Measurements from ENCODE around the gene SYDE1.

The SYDE1 gene

DNA sequence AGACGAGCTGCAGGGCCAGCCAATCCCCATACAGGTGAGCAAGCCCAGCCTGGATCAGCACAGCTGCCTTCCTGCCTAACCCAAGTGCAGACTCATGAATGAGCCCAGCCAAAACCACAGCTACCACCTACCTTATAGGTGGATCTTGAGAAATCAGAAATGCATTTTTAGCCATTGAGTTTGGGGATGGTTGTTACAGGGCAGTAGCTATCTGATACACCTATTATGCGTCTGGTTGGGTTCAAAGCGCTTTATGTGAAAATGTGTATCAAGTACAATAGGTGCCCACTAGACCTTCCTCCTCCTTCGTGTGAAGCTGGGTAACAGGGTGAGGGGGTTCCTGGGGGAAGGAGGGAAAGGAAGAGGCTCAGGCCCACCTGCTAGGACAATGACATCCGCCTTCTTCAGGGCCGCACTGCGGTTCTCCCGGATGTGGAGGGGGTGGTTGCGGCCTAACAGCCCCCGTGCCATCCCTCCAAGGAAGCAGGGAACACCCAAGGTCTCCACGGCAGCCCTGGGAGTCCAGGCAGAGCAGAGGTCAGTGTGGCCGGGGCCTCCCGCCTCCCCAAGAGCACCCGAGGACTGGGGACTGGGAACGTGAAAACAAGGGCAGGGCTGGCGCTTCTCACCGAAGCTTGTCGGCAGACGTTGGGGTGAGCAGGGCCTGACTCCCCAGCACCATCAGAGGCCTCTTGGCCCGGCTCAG, 11.7 kb downstream of the SYDE1 start:
- ChIA-PET CTCF (interaction anchor here (0.6 to 1.4 kb wide), 2 partner anchors 257 to 857 kb away, joined by 3 to 4 read pairs; no protein-coding TSS in a partner anchor), POLR2A (no interaction called here)
- H3K27ac ChIP-seq (ENCODE audit: insufficient read depth in 1 of 2, low read depth in 1 of 2, low read length in 2 of 2, poor library complexity in 1 of 2, severe bottlenecking in 2 of 2): no peak overlapping the region
- WGBS (ENCODE audit: insufficient coverage): 100% methylated on average over 9 of the region's 20 CpGs
- peaks cover 0 to 29% (median 15%) of the 10 kb centered on the region in 4 experiments for H3K4me1 ChIP-seq (ENCODE audit: control extremely low read depth in 1 of 4, control insufficient read depth in 4 of 4, insufficient read depth in 4 of 4, low read length in 3 of 4)
- no peak for DNase-seq
- no peak overlapping the region for H3K4me3 ChIP-seq (ENCODE audit: control insufficient read depth in 1 of 7, extremely low read depth in 1 of 7, insufficient read depth in 4 of 7, low read depth in 2 of 7, low read length in 6 of 7)
- H3K36me3 ChIP-seq (ENCODE audit: control insufficient read depth in 4 of 4, insufficient read depth in 4 of 4, low read length in 3 of 4): peaks cover 6 to 79% (median 61%) of the 10 kb centered on the region in 4 experiments
- no peaks in the 10 kb centered on the region for H3K27me3 ChIP-seq (replicated peaks in 2 of 5; ENCODE audit: control insufficient read depth in 4 of 5, insufficient read depth in 5 of 5, low read length in 4 of 5)
- H3K9me3 ChIP-seq (ENCODE audit: control extremely low read depth in 1 of 5, control insufficient read depth in 4 of 5, insufficient read depth in 2 of 5, low read depth in 1 of 5, low read length in 4 of 5): no peaks in the 10 kb centered on the region

DNA sequence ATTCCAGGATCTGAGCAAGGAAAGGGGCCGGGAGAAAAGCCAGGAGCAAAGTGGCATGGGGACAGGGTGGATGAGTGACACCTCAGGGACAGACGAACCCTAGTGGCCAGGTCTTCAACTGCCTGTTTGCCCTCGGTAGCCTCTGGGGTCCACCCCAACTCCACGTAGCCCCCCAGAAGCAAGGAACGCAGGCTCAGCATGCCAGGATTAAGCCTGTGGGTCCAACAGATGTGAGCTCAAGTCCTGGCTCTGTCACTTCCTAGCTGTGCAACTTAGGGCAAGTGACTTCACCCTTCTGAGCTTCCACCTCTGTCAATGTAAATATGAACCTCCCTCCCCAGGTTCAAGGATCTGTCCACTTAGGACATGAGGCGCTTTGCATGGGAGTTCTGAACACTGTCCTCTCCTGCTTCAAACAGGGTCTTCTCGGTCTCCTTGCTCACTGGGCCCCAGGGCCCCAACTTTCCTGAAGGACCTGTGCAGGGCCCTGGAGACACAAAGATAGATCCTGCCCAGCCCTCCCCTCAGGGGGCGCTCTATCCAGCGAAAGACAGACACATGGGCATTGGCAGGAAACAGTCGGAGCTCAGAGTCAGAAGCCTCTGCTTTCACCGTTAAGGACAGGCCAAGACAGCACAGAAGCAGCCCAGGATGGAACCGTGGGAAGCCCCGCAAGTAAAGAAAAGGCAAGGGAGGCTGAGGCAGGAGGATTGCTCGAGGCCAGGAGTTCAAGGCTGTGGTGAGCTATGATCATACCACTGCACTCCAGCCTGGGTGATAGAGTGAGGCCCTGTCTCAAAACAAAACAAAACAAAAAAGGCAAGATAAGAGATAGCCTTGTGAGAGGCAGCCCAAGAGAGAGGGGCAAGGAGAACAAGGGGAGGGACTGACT, 13.2 kb downstream of the SYDE1 start:
- Histone ChIP-seq H3K9me3 (ENCODE audit: control extremely low read depth in 1 of 5, control insufficient read depth in 4 of 5, insufficient read depth in 2 of 5, low read depth in 1 of 5, low read length in 4 of 5) (no peaks in the 10 kb centered on the region), H3K27ac (ENCODE audit: insufficient read depth in 1 of 2, low read depth in 1 of 2, low read length in 2 of 2, poor library complexity in 1 of 2, severe bottlenecking in 2 of 2) (no peak overlapping the region), H3K4me3 (ENCODE audit: control insufficient read depth in 1 of 7, extremely low read depth in 1 of 7, insufficient read depth in 4 of 7, low read depth in 2 of 7, low read length in 6 of 7) (no peak overlapping the region), H3K27me3 (replicated peaks in 2 of 5; ENCODE audit: control insufficient read depth in 4 of 5, insufficient read depth in 5 of 5, low read length in 4 of 5) (no peaks in the 10 kb centered on the region), H3K36me3 (ENCODE audit: control insufficient read depth in 4 of 4, insufficient read depth in 4 of 4, low read length in 3 of 4) (peaks cover 6 to 70% (median 53%) of the 10 kb centered on the region in 4 experiments), H3K4me1 (ENCODE audit: control extremely low read depth in 1 of 4, control insufficient read depth in 4 of 4, insufficient read depth in 4 of 4, low read length in 3 of 4) (peaks cover 0 to 39% (median 24%) of the 10 kb centered on the region in 4 experiments)
- POLR2A ChIA-PET: no interaction called here
- CTCF ChIA-PET: no interaction called here
- over 99% methylated on average over 13 of the region's 14 CpGs for WGBS (ENCODE audit: insufficient coverage)
- no peak for DNase-seq

DNA sequence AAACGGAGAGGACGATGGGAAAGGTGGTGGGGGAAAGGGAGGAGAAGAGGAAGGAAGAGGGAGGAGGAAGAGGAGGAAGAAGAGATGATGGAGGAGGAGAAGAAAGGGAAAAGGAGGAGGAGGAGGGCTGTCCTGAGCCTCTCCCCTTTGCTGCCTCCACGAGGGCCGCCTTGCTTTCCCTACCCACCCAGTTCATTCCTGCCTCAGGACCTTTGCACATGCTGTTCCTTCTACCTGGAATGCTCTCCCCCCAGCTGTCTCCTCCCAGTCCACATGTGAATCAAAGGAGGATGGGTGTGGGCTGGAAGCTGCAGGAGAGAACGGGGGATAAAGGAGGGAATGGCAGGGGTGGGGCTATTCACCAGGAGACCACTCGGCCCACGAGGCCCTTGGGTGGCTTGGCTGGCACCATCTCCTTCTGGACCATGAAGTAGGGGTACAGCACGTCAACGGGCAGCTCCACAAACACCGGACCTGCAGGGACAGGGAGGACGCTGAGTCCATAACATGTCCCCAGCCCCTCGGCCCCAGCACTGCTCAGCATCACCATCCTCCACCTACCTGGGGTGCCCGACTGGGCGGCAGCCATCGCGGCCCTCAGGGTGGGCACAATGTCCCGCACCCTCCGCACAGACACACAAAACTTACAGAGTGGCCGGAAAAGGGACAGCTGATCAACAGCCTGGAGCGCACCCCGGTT, 15.3 kb downstream of the SYDE1 start:
- Histone ChIP-seq H3K4me3 (ENCODE audit: control insufficient read depth in 1 of 7, extremely low read depth in 1 of 7, insufficient read depth in 4 of 7, low read depth in 2 of 7, low read length in 6 of 7) (no peak overlapping the region), H3K27ac (ENCODE audit: insufficient read depth in 1 of 2, low read depth in 1 of 2, low read length in 2 of 2, poor library complexity in 1 of 2, severe bottlenecking in 2 of 2) (no peak overlapping the region), H3K27me3 (replicated peaks in 2 of 5; ENCODE audit: control insufficient read depth in 4 of 5, insufficient read depth in 5 of 5, low read length in 4 of 5) (no peaks in the 10 kb centered on the region), H3K4me1 (ENCODE audit: control extremely low read depth in 1 of 4, control insufficient read depth in 4 of 4, insufficient read depth in 4 of 4, low read length in 3 of 4) (peaks cover 0 to 24% (median 19%) of the 10 kb centered on the region in 4 experiments), H3K36me3 (ENCODE audit: control insufficient read depth in 4 of 4, insufficient read depth in 4 of 4, low read length in 3 of 4) (peaks cover 6 to 50% (median 40%) of the 10 kb centered on the region in 4 experiments), H3K9me3 (ENCODE audit: control extremely low read depth in 1 of 5, control insufficient read depth in 4 of 5, insufficient read depth in 2 of 5, low read depth in 1 of 5, low read length in 4 of 5) (no peaks in the 10 kb centered on the region)
- ChIA-PET CTCF (no interaction called here), POLR2A (no interaction called here)
- WGBS (ENCODE audit: insufficient coverage): 94% methylated on average over 17 of the region's 21 CpGs
- DNase-seq: no peak

DNA sequence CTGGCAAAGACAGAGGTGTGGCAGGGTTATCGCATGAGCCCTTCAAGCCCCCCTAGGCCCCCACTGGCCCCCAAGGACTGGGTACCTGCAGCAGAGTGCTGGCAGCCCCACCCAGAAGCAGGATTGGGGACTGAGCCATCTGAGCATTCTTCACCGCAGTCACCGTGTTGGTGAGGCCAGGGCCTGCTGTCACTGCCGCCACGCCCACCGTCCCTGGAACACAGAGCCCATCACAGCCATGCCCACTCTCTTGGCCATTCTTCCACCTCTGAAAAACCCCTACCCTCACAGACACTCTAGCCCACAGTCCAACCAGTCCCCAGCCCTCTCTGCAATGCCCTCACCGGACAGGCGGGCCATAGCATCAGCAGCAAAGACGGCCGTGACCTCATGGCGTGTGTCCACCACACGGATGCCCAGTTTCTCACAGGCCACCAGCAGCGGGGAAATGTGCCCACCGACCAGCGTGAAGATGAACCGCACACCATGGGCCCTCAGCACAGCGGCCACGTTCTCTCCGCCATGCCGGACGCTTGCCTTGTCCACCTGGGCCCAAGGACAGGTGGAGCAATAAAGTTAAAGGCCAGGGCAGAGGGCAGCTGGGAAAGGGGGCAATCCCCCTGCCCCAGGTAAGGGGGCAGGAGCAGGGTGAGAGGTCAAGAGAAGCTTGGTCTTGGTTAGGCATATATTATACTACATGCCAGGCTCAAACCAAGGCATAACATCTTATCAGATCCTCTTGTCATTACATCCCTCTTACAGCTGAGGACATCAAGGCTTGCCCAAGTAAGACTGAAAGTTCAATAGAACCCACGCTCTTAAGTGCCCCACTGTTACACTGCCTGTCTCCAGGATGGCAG, 16.1 kb downstream of the SYDE1 start:
- DNase-seq: no peak
- WGBS (ENCODE audit: insufficient coverage): 97% methylated on average over 22 of the region's 22 CpGs
- no peak overlapping the region for H3K27ac ChIP-seq (ENCODE audit: insufficient read depth in 1 of 2, low read depth in 1 of 2, low read length in 2 of 2, poor library complexity in 1 of 2, severe bottlenecking in 2 of 2)
- H3K36me3 ChIP-seq (ENCODE audit: control insufficient read depth in 4 of 4, insufficient read depth in 4 of 4, low read length in 3 of 4): peaks cover 3 to 42% (median 33%) of the 10 kb centered on the region in 4 experiments
- POLR2A ChIA-PET: no interaction called here
- CTCF ChIA-PET: interaction anchor here (1.2 kb wide), 1 partner anchor 10 kb away, joined by 3 read pairs; no protein-coding TSS in a partner anchor
- H3K9me3 ChIP-seq (ENCODE audit: control extremely low read depth in 1 of 5, control insufficient read depth in 4 of 5, insufficient read depth in 2 of 5, low read depth in 1 of 5, low read length in 4 of 5): no peaks in the 10 kb centered on the region
- peaks cover 0 to 23% (median 18%) of the 10 kb centered on the region in 4 experiments for H3K4me1 ChIP-seq (ENCODE audit: control extremely low read depth in 1 of 4, control insufficient read depth in 4 of 4, insufficient read depth in 4 of 4, low read length in 3 of 4)
- peak overlapping the region in 2 of 7 experiments; percentile 83 to 91 for H3K4me3 ChIP-seq (ENCODE audit: control insufficient read depth in 1 of 7, extremely low read depth in 1 of 7, insufficient read depth in 4 of 7, low read depth in 2 of 7, low read length in 6 of 7)
- H3K27me3 ChIP-seq (replicated peaks in 2 of 5; ENCODE audit: control insufficient read depth in 4 of 5, insufficient read depth in 5 of 5, low read length in 4 of 5): no peaks in the 10 kb centered on the region

DNA sequence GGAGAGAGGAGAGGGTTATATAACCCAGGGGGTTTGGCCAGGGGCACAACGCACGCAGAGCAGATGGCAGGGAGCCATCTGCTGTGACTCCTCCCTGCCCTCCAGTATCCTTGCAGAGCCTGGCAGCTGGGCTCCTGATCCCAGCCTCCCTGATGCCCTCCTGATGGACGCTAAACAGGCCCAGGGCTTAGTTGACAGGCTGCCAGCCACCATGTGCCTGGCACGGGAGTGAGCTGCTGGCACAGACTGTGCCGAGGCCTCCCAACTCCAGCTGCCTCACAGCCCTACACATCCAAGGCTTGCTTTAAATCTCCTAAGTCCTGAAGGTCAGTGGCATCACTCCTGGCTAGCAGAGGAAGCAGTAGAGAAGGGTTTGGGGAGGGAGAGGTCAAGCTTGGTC, 16.7 kb downstream of the SYDE1 start:
- ChIA-PET CTCF (interaction anchor here (0.6 to 1.5 kb wide), 4 partner anchors 9 to 135 kb away, joined by 3 to 5 read pairs (median 4); no protein-coding TSS in a partner anchor), POLR2A (no interaction called here)
- Histone ChIP-seq H3K27me3 (replicated peaks in 2 of 5; ENCODE audit: control insufficient read depth in 4 of 5, insufficient read depth in 5 of 5, low read length in 4 of 5) (no peaks in the 10 kb centered on the region), H3K36me3 (ENCODE audit: control insufficient read depth in 4 of 4, insufficient read depth in 4 of 4, low read length in 3 of 4) (peaks cover 3 to 36% (median 26%) of the 10 kb centered on the region in 4 experiments), H3K27ac (ENCODE audit: insufficient read depth in 1 of 2, low read depth in 1 of 2, low read length in 2 of 2, poor library complexity in 1 of 2, severe bottlenecking in 2 of 2) (peak overlapping the region in 1 of 2 experiments; percentile 88), H3K4me1 (ENCODE audit: control extremely low read depth in 1 of 4, control insufficient read depth in 4 of 4, insufficient read depth in 4 of 4, low read length in 3 of 4) (peaks cover 0 to 23% (median 18%) of the 10 kb centered on the region in 4 experiments), H3K9me3 (ENCODE audit: control extremely low read depth in 1 of 5, control insufficient read depth in 4 of 5, insufficient read depth in 2 of 5, low read depth in 1 of 5, low read length in 4 of 5) (no peaks in the 10 kb centered on the region), H3K4me3 (ENCODE audit: control insufficient read depth in 1 of 7, extremely low read depth in 1 of 7, insufficient read depth in 4 of 7, low read depth in 2 of 7, low read length in 6 of 7) (peak overlapping the region in 5 of 7 experiments; percentile 30 to 93 (median 91))
- no peak for DNase-seq
- 54% methylated on average over 4 of the region's 5 CpGs for WGBS (ENCODE audit: insufficient coverage)

DNA sequence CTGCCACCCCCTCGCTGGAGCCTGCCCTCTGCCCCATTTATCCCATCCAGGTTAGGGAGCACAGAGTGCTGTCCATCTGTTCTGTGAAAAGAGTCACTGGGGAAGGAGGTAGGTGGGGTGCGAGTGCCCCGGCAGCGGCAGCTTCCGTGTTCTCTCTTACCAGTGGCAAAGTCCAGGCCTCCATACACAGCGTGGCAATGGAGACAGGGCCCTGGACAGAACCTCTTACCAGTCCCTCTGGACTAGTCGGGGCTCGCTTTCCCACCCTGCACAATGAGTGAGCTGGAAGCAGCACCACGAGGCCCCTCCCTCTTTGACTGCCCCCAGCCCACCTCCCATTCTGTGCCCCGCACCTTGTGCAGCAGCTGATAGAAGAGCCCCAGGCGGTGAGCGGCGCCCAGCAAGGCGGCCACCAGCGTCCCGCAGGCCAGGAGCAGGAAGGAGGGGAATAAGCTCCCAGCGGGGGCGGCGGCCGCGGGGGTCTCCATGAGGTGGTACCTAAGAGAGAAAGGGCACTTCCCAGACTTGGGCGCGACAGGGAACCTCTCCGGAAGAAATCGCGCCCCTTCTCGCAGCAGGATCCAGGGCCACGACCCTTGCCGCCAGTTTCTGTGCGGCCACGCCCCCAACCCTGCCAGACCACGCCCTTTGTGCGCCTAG, 17.5 kb downstream of the SYDE1 start:
- CTCF ChIA-PET: interaction anchor here (0.6 to 1.5 kb wide), 5 partner anchors 8 to 135 kb away, joined by 3 to 5 read pairs (median 3); no protein-coding TSS in a partner anchor
- Histone ChIP-seq H3K9me3 (ENCODE audit: control extremely low read depth in 1 of 5, control insufficient read depth in 4 of 5, insufficient read depth in 2 of 5, low read depth in 1 of 5, low read length in 4 of 5) (no peaks in the 10 kb centered on the region), H3K4me3 (ENCODE audit: control insufficient read depth in 1 of 7, extremely low read depth in 1 of 7, insufficient read depth in 4 of 7, low read depth in 2 of 7, low read length in 6 of 7) (peak overlapping the region; percentile 49 to 93 (median 83)), H3K4me1 (ENCODE audit: control extremely low read depth in 1 of 4, control insufficient read depth in 4 of 4, insufficient read depth in 4 of 4, low read length in 3 of 4) (peaks cover 0 to 23% (median 18%) of the 10 kb centered on the region in 4 experiments), H3K27me3 (replicated peaks in 2 of 5; ENCODE audit: control insufficient read depth in 4 of 5, insufficient read depth in 5 of 5, low read length in 4 of 5) (no peaks in the 10 kb centered on the region), H3K27ac (ENCODE audit: insufficient read depth in 1 of 2, low read depth in 1 of 2, low read length in 2 of 2, poor library complexity in 1 of 2, severe bottlenecking in 2 of 2) (peak overlapping the region in 1 of 2 experiments; percentile 88), H3K36me3 (ENCODE audit: control insufficient read depth in 4 of 4, insufficient read depth in 4 of 4, low read length in 3 of 4) (peaks cover 0 to 28% (median 19%) of the 10 kb centered on the region in 4 experiments)
- DNase-seq: peak in 1 of 3 donors; percentile 26
- POLR2A ChIA-PET: interaction anchor here (1.7 kb wide), 1 partner anchor 12 kb away, joined by 4 read pairs; no protein-coding TSS in a partner anchor
- under 1% methylated on average over 29 of the region's 33 CpGs for WGBS (ENCODE audit: insufficient coverage)
